IPS-18c (cell line): ENCODE data around the gene SMTN.

Experiments
- H3K4me3 ChIP-seq: 2 replicates; pipeline ENCODE4 v1.7.0; 2013; ENCODE audit warnings: low read depth, mild to moderate bottlenecking, low read length, moderate library complexity; ENCODE audit not compliant: insufficient read depth
- H3K9me3 ChIP-seq: one replicate; pipeline ENCODE4 v1.6.1; 2013; ENCODE audit warnings: mild to moderate bottlenecking, low read length, moderate library complexity; ENCODE audit not compliant: control insufficient read depth, insufficient read depth

Gene SMTN

DNA sequence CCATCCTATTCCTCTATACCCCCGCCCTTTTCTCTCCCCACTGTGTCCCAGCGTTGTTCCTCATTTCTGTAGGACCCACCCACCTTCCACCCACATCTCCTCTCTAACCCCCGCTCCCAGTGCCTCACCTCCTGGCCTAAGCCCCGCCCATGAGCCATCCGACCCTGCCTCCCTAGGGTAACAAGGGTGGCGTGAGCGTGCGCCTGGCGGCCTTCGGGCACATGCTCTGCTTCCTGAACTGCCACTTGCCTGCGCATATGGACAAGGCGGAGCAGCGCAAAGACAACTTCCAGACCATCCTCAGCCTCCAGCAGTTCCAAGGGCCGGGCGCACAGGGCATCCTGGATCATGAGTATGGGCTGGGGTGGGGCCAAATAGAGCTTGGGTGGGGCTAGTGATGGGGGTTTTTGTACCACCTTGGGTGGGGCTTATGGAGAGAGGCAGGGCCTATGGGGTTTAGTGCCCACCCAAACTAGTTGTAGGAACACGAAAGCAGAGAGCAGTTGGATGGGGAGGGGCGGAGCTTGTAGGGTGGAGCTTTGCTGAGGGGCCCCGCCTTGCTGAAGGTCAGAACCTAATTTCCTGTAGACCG lies 46.2 kb downstream of the SMTN start:
- Histone ChIP-seq H3K9me3 (no peaks in the 10 kb centered on the region), H3K4me3 (peak overlapping the region; percentile 20; the same call in 1 of the 2 replicates)

DNA sequence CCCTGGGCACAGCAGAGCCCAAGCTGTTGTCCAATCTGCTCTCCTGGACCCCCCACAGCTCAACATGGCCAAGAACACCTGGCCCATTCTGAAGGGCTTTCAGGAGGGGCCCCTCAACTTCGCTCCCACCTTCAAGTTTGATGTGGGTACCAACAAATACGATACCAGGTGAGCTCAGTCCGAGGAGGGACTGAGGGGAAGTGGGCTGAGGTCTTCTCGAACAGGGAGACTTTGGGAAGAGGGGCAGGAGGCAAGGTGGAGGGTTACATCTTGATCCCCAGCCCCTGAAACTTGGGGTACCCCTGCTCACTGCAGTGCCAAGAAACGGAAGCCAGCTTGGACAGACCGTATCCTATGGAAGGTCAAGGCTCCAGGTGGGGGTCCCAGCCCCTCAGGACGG lies 47.0 kb downstream of the SMTN start:
- Histone ChIP-seq H3K4me3 (no peak overlapping the region), H3K9me3 (peaks cover 2% of the 10 kb centered on the region)

DNA sequence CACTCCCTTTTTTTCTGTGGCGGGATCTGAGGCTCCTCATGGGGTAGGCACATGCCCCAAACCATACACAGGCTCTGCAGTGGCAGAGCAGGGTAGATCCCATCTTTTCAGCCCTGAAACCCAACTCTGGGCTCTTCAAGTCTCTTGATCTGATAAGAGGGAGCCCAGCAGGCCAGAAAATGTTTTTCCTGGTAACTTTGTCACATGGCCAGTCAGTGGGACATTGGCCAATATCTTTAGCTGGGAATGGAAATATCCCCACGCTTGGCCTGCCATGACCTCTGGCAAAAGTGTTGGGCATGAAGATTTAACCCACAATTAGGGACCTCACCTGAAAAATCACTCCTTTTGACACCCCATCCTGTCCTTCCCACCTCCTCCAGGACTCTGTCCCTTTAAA lies 49.8 kb downstream of the SMTN start:
- no peak overlapping the region for H3K4me3 ChIP-seq
- H3K9me3 ChIP-seq = peaks cover 2% of the 10 kb centered on the region

DNA sequence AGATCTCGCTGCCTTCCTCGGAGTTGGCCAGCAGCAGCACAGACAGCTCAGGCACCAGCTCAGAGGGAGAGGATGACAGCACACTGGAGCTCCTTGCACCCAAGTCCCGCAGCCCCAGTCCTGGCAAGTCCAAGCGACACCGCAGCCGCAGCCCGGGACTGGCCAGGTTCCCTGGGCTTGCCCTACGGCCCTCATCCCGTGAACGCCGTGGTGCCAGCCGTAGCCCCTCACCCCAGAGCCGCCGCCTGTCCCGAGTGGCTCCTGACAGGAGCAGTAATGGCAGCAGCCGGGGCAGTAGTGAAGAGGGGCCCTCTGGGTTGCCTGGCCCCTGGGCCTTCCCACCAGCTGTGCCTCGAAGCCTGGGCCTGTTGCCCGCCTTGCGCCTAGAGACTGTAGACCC lies 52.8 kb downstream of the SMTN start:
- H3K4me3 ChIP-seq = no peak overlapping the region
- H3K9me3 ChIP-seq = peaks cover 2% of the 10 kb centered on the region

DNA sequence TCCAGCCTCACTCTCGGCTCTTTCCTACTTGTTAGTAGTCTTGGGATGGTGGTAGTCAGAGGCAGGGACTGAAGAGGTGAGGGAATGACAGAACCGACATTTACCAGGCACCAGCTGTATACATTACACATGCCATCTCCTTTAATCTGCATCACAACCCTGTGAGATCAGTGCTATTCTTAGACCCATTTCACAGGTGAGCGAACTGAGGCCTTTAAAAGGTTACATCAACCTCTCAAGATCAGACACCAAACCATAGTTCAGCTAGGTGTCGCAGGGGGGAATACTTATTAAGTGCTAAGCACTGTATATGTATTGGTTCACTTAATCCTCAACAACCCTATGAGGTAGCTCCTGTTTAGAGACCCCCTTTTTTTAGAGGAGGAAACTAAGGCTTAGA lies 53.6 kb downstream of the SMTN start:
- Histone ChIP-seq H3K9me3 (peaks cover 2% of the 10 kb centered on the region), H3K4me3 (no peak overlapping the region)

DNA sequence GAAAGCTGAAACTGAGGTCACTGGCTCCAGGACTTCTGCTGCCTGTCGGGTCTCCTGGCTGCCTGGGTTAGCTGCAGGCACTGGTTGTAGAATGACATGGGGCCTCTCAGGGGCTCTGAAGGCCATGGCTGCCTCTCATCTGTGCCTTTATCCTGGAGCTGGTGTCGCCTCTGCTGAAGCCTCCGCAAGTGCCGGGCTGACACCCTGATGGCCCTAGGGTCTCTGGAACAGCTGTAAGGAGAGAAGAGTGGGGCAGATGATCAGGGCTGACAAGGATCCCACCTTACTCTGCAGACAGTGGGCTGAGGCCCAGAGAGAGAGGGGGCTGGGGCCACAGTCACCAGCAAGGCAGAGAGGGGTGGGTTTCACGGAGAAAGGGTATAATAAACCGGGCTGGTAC lies 54.6 kb downstream of the SMTN start:
- Histone ChIP-seq H3K9me3 (peaks cover 2% of the 10 kb centered on the region), H3K4me3 (no peak overlapping the region)

DNA sequence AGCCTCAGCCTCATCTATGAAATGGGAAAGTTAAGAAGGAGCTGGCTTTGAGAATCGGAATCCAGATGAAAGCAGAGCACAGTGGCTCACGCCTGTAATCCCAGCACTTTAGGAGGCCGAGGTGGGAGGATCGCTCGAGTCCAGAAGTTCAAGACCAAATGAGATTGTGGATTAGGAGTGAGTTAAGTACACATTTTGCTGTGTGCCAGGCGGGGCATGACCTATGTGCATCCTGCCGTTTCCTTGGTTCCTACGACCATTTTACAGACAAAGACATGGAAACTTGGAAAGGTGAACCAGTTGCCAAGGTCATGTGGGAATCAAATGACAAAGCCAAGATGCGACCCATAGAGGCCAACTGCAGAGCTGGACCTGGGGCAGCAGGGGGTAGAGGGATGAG lies 55.0 kb downstream of the SMTN start:
- H3K4me3 ChIP-seq = no peak overlapping the region
- peaks cover 2% of the 10 kb centered on the region for H3K9me3 ChIP-seq

DNA sequence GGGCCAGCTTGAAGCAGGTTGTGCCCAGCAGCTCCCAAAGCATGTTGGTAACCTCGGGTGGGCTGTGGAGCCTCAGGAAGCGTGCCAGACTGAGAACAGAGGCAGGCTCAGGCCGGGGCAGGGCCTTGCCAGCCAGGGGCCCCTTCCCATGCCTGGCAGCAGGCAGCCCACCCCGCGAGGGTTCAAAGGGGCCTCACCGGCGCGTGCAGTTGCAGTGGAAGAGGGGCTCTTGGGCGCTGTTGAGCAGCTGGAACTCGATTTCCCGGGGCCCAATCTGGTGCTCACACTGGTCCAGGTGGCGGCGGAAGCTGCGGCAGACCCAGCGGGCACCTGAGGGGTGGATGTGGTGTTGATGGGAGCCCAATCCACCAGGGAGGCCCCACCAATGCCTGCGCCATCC lies 55.6 kb downstream of the SMTN start:
- H3K4me3 ChIP-seq = no peak overlapping the region
- H3K9me3 ChIP-seq = peaks cover 2% of the 10 kb centered on the region

DNA sequence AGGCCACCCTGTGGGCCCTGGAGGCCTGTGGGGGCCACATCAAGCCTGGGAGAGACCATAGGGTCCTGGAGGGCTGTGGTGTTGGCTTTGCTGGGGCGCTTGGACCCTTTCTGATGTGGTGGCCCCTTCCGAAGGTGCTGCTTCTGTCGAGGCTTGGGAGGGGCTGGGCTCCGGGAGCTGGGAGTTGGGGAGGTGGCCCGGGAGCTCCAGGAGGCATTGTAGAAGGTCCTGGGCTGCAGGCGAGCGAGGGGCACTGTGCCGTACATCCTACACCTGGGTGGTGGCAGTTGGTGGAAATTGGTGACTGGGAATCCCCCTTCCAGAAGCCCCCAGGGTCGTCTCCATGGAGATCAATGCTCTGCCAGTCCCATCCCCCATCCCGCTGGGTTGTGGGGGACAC lies 56.6 kb downstream of the SMTN start:
- H3K4me3 ChIP-seq = no peak overlapping the region

DNA sequence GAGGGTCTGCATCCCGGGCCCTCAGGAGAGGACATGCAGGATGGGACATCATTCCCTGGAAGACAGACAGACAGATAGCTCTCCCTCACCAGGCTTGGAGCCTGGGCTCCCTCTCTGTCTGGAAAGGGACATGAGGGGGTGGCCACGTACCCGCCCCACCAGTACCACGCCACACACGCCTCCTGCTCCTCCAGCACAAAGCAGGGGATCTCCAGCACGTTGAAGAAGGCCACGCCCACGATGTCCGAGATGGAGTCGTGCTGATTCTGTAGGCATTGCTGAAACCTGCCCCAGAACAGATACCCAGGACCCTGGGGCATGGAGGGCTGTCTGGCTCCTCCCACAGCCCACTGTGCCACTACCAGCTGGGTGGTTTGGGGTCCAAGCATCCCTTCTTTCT lies 57.0 kb downstream of the SMTN start:
- Histone ChIP-seq H3K9me3 (no peaks in the 10 kb centered on the region), H3K4me3 (no peak overlapping the region)

More for the DNA sequence above, 56.6 kb downstream of the SMTN start:
- H3K9me3 ChIP-seq = peaks cover 2% of the 10 kb centered on the region

DNA sequence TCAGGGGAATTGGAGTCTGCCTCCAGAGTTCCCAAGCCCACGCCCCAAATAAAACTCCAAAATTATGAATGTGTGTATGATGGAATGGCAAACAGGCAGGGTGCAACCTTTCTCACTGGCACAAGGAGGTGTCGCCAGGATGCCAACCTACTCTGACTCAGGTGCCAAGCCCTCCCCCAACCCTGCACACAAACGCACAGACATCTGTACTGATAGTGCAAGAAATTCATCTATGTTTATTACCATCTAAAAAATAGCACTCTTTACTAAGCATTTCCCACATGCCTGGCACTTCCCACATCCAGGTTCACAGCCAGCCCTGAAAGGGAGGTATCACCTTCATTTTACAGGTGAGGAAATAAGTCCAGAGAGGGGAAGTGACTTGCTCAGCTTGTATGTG lies 57.9 kb downstream of the SMTN start:
- H3K4me3 ChIP-seq = no peak overlapping the region
- H3K9me3 ChIP-seq = no peaks in the 10 kb centered on the region

DNA sequence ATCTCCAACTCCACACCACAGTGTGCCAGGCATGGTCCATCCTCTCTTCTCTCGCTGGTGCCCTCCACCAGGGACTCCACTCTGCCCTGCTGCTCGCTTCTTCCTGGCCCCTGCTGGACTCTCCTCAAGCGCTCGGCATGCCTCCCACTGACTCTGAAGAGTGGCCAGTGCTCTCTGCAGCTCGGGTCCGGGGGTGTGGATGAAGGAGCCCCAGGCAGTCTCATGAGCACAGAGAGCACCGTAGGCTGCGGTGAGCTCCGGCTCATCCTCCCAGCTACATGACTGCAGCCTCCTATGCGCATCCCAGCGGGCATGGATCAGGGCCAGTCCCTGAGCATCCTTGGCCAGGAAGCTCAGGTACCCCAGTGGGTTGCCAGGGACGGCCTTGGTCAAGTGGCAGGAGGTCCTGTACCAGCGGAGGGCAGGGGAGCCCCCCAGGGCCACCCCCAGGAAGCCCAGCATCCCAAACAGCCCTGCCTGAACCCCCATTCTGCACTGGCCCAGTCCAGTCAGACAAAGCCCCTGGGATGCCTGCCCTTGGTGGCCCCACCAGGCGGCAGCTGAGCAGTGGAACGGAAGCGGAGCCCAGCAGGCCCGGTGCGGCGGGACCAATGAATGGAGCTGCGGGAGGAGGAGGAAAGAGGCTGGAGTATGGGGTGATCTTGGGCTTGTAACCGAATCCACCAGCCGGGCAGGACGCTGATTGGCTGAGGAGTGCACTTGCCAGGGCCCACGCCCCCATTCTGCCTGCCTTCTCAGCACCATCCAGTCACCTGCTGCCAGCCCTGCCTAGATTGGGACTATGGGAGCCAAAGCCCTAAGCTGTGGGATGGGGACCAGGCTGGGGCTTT lies 59.0 kb downstream of the SMTN start, which contains the start of gene PLA2G3:
Gene PLA2G3 (minus strand): TSS at position 643 of the 851 bp plus-strand sequence. CDS start 154 bp downstream, at position 489.
- no peaks in the 10 kb centered on the region for H3K9me3 ChIP-seq
- peak within 1 kb of the TSS; percentile 36 for H3K4me3 ChIP-seq

DNA sequence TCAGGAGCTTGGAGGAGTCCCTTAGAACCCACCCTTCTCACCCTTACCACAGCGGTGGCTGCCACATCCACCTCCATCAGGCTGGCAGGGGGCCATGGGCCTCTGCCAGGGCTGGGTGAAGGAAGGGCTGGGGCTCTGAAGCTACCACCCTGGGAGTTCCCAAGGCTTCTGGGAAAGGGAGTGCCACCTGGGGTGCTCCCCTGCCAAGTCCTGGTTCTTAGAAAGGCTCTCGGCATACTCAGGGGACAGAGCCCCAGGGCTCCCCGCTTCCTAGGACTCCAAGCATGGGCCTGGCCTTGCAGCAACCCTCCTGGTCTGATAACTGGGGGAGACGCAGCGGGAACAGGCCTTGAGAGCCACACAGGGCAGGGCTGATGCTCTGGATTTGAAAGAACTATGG lies 59.6 kb downstream of the SMTN start:
- H3K4me3 ChIP-seq = no peak overlapping the region
- no peaks in the 10 kb centered on the region for H3K9me3 ChIP-seq

DNA sequence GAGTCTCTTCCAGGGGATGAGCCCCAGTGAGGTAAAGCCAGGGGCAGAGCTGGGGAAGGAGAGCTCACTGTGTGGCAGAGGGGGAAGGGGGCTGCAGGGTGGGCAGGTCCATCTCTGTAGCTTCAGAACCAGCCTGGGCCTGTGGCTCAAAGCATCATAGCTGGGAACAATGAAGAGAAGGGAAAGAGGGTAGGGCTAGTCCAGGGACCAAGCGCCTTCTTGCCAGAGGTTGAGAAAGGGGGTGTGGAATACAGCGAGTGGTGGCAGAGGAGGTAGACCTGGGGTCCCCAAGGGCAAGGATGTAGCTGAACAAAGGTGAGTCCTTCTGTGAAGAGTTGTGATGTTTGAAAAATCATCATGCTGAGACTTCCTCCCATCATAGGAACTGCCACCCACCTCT lies 60.4 kb downstream of the SMTN start:
- H3K9me3 ChIP-seq = no peaks in the 10 kb centered on the region
- H3K4me3 ChIP-seq = no peak overlapping the region

DNA sequence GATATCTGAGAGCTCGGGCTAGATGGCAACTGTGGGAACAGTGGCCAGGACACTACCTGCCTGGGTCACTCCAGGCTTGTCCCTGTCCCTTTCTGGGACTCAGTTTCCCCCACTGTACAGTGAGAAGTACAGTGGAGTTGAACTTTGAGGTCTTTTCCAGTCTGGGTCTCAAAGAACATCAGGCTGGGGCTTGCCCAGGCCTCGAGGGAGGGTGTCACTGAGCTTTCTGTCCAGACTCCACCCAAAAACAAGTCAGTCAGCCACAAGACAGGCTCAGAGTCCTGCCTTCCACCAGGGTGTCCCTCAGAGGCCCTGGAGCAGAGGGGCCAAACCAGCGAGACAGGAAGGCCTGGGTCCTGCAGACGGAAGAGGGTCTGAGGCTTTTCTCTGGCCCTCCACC lies 61.2 kb downstream of the SMTN start:
- H3K4me3 ChIP-seq = no peak overlapping the region

DNA sequence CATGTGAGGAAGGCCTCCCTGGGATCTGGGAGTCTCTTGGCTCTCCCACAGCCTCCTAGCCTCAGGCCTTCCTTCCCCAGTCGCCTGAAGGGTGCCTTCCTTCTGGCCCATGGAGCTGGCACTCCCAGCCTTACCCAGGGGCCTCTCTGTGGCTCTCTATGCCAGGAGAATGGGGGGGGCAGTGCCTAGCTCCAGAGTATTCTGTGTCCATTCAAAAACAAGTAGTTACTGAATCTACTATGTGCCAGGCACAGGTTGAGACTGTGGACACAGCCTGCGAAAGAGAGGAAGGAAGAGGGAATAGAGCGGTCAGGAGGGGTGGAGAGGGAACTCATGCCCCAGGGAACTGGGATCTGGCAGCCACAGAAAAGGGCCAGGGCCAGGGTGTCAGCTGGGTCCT lies 61.9 kb downstream of the SMTN start:
- H3K4me3 ChIP-seq = no peak overlapping the region
- H3K9me3 ChIP-seq = no peaks in the 10 kb centered on the region

More for the DNA sequence above, 61.2 kb downstream of the SMTN start:
- H3K9me3 ChIP-seq = no peaks in the 10 kb centered on the region

DNA sequence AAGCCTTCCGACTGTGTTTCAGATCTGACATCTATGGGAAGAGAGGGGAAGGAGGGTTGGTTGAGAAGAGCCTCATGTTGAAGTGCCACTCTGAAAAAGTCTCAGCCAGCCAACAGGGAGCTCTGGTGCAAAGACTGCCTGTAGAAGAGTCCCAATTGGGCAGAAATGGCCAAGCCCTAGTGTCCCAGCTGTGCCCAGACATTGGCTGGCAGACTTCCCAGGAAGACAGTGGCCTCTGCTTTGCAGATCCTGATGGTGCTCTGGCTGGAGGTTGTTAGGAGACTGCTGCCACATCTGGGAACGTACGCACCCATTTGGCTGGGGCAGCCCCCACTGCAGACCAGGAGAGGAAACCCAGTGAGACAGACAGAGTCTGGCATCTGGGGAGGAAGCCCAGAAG lies 62.4 kb downstream of the SMTN start:
- no peak overlapping the region for H3K4me3 ChIP-seq
- no peaks in the 10 kb centered on the region for H3K9me3 ChIP-seq

DNA sequence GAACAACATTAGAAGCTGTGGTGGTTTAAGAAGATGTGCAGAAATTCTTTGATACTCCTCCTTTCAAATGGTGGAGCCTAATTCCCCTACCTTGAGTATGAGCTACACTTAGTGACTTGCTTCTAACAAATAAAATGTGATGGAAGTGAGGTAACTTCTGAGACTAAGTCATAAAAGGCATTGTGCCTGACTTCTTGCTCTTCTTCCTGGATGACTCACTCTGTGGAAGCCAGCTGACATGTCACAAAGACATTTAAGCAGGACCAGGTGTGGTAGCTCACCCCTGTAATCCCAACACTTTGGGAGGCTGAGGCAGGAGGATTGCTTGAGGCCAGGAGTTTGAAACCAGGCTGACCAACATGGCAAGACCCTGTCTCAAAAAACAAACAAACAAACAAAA lies 63.1 kb downstream of the SMTN start:
- H3K9me3 ChIP-seq = no peaks in the 10 kb centered on the region
- H3K4me3 ChIP-seq = no peak overlapping the region
